Fibroblast of lung (primary cell): Measurements from ENCODE around the gene CNDP2.

Experiments
- CTCF ChIP-seq, 2 donors: IDR thresholded peaks in 1 of 2; conservative IDR thresholded peaks in 1 of 2; 1 replicate in 1 of 2; 2 replicates in 1 of 2; pipeline ENCODE4 v1.5.1; 2011 to 2012; ENCODE audit warnings: low read length in 2 of 2, control low read depth in 1 of 2, inconsistent platforms in 1 of 2, low read depth in 1 of 2, mild to moderate bottlenecking in 1 of 2
- EZH2 ChIP-seq: IDR thresholded peaks from 2 replicates; pipeline ENCODE4 v1.5.1; 2012; ENCODE audit warnings: low read length, control low read depth, mild to moderate bottlenecking; ENCODE audit errors: missing control alignments

- TF ChIP-seq EZH2 (no peak), CTCF (conservative IDR thresholded peaks at IDR 0.05 in 1 of 2, IDR thresholded peaks at IDR 0.05 in 1 of 2; ENCODE audit: low read depth in 1 of 2, low read length in 2 of 2) (no peak)
Measured at GRCh38 chr18:74569401-74569800, 73.2 kb downstream of the CNDP2 start.
